CD4-positive, alpha-beta T cell treated with Interleukin-1 beta for 1 hour (primary cell): ENCODE measurements around the gene GAA.

ENCODE experiments used
- DNase-seq, 2 donors: peaks; one replicate each; pipeline ENCODE4 v3.0.0-alpha.2; 2020 to 2022

Gene GAA

GRCh38 chr17:80101011-80101945, at the start of gene GAA:
TSS of gene GAA (plus strand) at chr17:80101581. CDS start at chr17:80104587, 3,006 bp downstream.
- DNase-seq: peak; percentile 90 to 91

GRCh38 chr17:80051681-80052080, 49.7 kb upstream of the GAA start:
- no peak for DNase-seq

GRCh38 chr17:80053102-80053501, 48.3 kb upstream of the GAA start:
- DNase-seq: no peak

GRCh38 chr17:80055597-80055996, 45.8 kb upstream of the GAA start:
- DNase-seq: no peak

- DNase-seq: no peak
These were observed 42.9 kb upstream of the GAA start for GRCh38 chr17:80058311-80058955.

GRCh38 chr17:80060644-80061043, 40.7 kb upstream of the GAA start:
- no peak for DNase-seq

- no peak for DNase-seq
These were observed 40.0 kb upstream of the GAA start for GRCh38 chr17:80061421-80061820.

GRCh38 chr17:80063830-80064585, 37.4 kb upstream of the GAA start:
- peak in 1 of 2 donors; percentile 9 for DNase-seq

GRCh38 chr17:80064696-80065095, 36.7 kb upstream of the GAA start:
- DNase-seq: no peak

GRCh38 chr17:80065478-80066170, 35.8 kb upstream of the GAA start:
- DNase-seq: no peak

- DNase-seq: no peak
These were observed 33.9 kb upstream of the GAA start for GRCh38 chr17:80067393-80067986.

GRCh38 chr17:80068301-80069222, 32.8 kb upstream of the GAA start:
- DNase-seq: no peak

GRCh38 chr17:80070375-80071115, 30.8 kb upstream of the GAA start:
- DNase-seq: no peak

GRCh38 chr17:80071116-80071841, 30.1 kb upstream of the GAA start:
- no peak for DNase-seq

GRCh38 chr17:80072410-80072809, 29.0 kb upstream of the GAA start:
- DNase-seq: no peak

GRCh38 chr17:80080081-80080480, 21.3 kb upstream of the GAA start:
- DNase-seq: no peak

GRCh38 chr17:80081596-80081995, 19.8 kb upstream of the GAA start:
- DNase-seq: no peak

- DNase-seq: peak; percentile 61 to 66
These were observed 18.8 kb upstream of the GAA start for GRCh38 chr17:80082403-80083135.

- DNase-seq: no peak
These were observed 18.2 kb upstream of the GAA start for GRCh38 chr17:80083136-80083661.
